Measurements from ENCODE around the gene NIN. TPM values are rescaled to one million over a fixed set of nuclear protein-coding genes. Genes with fewer than 3 reads are reported as not detected.

NIN gene
- total RNA-seq, 1 experiment from 2014 or later = 86.1 TPM

DNA sequence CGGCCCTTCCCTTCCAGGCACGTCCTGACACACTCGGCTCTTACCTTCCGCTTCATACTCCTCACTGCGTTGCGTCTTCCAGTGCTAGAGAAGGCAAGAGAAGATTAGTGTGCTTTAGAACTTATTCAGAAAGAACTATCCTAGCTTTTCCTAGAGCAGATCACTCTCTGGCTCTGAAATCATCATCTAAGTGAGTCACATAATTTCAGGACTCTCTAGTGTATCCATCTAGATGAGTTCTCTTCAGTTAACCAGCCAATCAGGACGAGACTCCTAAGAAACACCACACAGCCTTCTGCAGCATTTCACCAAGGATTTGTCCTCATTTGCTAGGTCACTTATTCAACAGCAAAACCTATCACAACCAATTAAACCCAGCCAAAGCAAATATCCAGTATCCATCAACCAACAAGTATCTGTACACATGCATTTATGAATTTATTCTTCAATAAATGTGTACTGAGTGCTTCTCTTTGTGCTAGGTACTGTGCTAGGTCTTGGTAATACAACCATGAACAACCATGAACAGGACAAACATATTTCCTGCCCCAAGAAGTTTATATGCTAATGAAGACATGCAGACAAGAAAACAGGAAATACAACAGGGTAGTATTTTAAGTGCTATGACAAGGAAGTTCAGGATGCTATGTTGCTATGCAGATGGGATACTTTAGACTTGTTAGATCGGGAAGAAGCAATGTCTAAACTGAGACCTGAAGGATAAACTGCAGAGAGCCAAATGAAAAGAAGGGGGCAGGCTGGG lies 52.1 kb downstream of the NIN start:
- no peak for DNase-seq (ENCODE audit: low read depth, low spot score)
- in situ Hi-C loops (cut with HindIII; ENCODE audit: low pct_unique_long_range_greater_than_20kb, low sequenced_read_pairs) = no loop called here

DNA sequence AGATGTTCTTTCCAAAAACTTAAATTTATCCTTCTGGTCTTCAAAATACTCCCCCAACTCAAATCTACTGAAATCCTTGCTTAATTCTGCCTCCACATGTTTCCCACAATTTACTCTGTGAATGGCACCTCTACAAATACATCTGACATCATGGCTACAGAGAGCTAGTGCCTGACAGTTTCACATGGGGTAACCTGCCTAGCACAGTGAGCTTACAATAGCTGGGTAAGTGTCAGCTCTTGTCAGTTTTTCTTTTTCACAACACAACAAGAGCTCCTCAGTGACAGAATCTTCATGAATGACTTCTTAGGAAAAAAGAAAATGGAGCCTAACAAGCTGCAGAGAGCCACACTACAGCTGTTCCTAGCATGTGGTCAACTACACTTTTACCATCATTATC lies 54.4 kb downstream of the NIN start:
- in situ Hi-C loops (cut with HindIII; ENCODE audit: low pct_unique_long_range_greater_than_20kb, low sequenced_read_pairs) = no loop called here

DNA sequence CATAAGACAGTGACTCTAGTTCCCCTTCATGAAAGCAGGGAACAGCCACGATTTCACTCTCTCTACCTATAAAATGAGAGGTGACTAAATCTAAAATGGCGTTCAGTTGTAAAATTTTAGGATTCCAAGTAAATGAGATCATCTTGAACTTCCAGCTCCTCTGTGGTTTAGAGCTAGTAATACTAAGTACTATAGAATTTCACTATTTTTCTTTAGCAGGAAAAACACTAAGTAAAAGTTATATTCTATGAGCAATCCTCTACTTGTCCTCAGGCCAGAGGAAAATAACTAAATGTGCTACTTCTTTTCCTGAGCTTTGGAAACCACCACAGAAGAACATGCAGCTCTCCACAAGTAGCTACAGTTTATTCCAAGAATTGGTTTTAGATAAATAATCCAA lies 55.6 kb downstream of the NIN start:
- DNase-seq (ENCODE audit: low read depth, low spot score) = no peak
- in situ Hi-C loops (cut with HindIII; ENCODE audit: low pct_unique_long_range_greater_than_20kb, low sequenced_read_pairs) = no loop called here

More for the DNA sequence above, 54.4 kb downstream of the NIN start:
- no peak for DNase-seq (ENCODE audit: low read depth, low spot score)

DNA sequence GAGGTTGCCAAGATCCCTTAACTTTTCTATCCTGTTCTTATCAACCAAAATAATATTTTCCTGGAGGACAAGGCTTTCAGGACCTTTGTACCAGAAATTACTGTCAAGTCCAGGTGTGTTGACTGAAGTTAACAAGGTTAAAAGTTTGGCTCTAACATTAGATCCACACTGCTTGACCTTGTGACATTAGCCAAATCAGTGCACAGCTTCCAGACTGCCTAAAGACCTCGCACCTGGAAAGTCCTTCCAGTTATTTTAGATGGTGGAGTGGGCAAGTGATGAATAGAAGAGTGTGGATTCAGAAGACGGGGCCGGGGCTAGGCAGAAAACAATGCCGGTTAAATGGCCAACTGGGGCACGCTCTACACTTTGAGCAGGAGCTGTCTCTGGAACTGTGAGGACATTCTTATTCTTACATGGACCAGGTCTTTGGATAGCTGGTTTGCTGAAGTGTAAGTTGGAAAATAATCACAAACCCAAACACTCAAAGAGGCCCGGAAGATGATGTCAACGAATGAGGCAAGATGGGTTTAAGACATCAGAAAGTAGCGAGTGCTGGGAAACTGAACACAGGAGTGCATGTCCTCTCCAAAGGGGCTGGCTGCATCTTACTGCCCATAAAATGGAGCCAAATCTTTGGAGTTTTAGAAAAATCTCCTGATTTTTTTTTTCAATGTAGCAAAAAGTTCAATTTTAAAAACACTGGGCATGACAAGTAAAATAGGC lies 56.3 kb downstream of the NIN start:
- in situ Hi-C loops (cut with HindIII; ENCODE audit: low pct_unique_long_range_greater_than_20kb, low sequenced_read_pairs) = no loop called here
- DNase-seq (ENCODE audit: low read depth, low spot score) = no peak

DNA sequence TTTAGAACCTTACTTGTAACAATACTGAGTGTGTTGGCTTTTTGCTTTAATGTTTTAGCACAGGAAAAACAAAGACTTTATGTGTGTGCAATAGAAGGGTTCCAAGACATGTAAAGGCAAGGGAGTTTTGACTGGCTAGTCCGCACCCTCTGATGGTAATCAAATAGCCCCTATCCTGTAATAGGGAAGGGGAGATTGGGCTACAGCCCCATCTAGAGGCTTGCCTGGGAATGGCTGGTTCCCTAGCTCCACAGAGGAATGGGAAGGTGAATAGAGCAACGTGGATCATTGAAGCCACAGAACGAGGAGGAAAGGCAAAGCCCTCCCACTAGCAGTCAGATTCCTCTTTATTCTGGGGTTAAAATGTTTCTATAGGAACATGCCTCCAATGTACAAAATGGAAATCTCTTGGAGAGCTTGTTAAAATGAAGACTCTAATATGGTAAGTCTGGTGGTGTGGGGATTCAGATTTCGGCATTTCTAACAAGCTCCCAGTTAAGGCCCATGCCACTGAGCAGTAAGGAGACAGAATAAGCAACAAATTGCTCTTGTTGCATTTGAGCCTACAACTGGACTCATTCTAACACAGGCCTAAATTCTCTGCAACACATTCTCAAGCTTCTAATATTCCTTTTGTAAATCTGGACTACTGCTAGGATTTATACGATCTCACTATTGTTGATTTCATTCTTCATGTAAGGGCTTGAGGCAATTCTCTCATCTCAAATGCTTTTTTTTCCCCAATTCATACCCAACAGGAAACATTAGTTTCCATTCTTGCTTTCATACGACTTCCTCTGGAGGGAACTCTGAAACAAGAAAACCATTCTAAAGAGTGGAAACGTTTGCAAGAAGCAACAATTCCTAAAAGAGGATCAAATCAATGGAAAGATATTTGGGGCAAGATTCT lies 57.1 kb downstream of the NIN start:
- peak; percentile 71 for DNase-seq (ENCODE audit: low read depth, low spot score)
- in situ Hi-C loops (cut with HindIII; ENCODE audit: low pct_unique_long_range_greater_than_20kb, low sequenced_read_pairs) = no loop called here

DNA sequence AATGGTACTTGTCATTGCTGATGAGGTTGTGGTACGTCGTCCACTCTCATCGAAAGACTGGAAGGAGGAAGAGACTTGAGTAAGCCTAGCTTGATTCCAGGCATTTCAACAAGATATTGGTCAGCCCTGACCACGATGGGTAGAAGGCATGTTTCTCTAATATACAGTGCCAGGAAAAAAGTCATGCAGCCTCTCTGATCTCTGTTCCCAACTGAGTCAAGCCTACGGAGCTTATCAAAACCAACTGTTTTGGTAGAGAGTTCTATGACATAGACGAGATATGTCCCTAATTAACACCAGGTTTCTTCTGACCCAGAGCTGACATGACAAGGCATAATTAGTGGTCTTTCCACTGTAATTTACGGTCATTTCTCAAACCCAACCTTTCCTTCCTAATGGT lies 58.5 kb downstream of the NIN start:
- in situ Hi-C loops (cut with HindIII; ENCODE audit: low pct_unique_long_range_greater_than_20kb, low sequenced_read_pairs) = no loop called here
- DNase-seq (ENCODE audit: low read depth, low spot score) = no peak

DNA sequence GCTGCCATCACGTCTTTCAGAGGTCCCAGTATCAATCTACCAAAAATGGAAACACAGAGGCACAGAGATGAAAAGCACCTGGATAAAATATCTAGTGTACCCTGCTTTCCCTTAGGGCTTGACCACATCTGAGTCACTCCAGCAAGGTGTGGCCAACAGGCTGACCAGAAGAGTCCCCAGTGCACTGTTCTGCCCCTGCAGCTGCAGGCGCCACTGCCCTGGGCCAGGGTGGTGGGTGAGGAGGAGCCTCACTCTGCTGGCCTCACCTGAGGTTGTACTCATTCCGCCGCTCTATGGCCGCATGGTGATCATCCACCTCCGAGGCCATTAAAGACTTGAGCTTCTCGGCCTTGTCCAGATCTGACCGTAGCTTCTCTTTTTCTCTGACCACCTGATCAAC lies 60.4 kb downstream of the NIN start:
- DNase-seq (ENCODE audit: low read depth, low spot score) = no peak
- in situ Hi-C loops (cut with HindIII; ENCODE audit: low pct_unique_long_range_greater_than_20kb, low sequenced_read_pairs) = no loop called here

DNA sequence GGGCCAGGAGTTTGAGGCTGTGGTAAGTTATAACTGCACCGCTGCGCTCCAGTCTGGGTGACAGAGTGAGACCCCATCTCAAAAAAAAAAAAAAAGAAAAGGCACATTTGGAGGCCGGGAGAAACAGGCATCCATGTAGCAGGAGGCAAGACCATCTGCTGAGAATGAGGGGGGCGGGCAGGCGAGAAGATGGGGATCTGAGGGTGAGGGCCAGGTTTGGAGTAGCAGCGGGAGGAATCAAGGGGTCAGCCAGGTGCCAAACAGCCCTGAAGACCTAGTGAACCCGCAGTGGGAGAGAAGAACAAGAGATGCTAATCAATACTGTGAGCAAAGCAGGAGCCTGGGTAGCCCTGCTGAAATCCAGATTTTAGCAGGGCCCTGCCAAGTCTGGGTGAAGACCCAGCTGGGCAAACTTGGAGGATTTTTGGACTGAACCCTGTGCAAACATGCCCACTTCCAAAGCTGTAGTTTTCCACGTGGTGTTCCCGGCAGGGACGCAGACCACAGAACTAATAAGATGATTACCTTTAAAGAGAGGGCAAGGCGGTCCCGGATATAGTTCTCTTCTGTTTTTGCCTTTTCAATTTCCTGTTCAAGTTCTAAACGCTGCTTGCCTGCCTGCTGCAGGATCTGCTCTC lies 61.0 kb downstream of the NIN start:
- in situ Hi-C loops (cut with HindIII; ENCODE audit: low pct_unique_long_range_greater_than_20kb, low sequenced_read_pairs) = no loop called here
- no peak for DNase-seq (ENCODE audit: low read depth, low spot score)

DNA sequence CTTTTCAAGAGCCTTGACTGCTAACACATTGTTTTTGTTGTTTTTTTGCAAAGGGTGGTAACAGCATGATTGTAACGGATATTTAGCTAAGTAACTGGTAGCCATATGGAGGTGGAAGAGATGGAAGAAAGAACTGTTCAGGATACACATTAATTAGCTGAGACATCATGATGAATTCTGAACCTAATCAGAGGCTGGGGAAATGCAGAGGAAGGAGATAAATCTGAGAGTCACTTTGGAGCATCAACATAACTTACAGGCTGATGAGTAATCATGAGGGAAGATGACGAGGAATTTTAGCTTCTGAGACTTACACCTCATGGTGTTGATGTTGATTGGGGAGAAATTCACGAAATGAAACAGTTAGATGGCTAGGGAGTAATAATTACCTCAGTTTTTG lies 62.3 kb downstream of the NIN start:
- in situ Hi-C loops (cut with HindIII; ENCODE audit: low pct_unique_long_range_greater_than_20kb, low sequenced_read_pairs) = no loop called here
- no peak for DNase-seq (ENCODE audit: low read depth, low spot score)

DNA sequence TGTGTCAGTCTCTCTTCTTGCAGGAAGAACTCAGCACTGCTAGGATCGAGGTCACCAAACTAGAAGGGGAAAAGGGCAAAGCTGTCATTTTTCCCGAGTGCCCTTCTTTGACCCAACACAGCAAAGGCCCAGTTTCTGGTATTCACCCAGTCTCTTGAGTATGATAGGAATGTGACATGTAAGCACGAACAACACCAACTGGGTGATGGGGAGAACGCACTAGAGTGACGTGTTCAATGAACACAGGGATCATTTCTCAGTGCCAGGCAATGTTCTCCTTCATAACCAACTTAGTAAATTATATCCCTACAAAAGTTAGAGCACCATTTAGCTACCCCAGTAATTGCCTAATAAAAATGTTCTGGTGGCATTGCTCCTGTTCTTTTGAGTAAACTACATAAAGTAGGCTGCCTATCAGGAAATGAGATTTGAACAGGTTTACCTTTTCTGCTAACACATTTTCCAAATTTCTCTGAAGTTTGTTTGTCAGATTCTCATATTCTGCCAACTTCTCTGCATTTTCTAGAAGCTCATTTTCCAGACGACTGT lies 64.5 kb downstream of the NIN start:
- no peak for DNase-seq (ENCODE audit: low read depth, low spot score)
- in situ Hi-C loops (cut with HindIII; ENCODE audit: low pct_unique_long_range_greater_than_20kb, low sequenced_read_pairs) = no loop called here

DNA sequence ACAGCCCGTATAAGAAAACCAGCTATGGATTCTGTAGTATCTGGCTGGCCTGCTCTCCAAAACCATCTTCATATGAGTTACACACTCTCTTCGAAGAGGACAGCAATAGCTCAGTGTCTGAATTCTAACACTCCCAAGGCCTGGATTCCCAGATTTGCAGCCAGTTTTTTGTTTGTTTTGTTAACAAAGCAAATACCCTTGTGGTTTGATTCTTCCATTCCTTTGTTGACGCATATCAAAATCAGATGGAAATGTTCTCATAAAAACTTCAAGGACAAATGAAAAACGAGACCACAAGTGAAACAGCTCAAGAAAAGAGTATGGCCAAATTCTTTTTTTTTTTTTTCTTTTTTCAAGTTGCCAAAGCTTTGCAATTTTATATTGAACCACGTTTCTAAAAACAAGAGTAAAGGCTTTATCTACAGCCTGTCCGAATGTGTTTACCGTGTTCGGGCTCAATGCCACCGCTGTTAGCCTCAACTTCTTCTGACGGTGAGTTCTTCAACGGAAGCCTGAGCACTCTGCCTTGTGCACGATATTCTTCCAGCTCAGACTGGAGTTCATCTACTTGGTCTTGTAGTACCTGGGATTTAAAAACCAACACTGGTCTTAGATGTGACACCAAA lies 67.5 kb downstream of the NIN start:
- no peak for DNase-seq (ENCODE audit: low read depth, low spot score)
- in situ Hi-C loops (cut with HindIII; ENCODE audit: low pct_unique_long_range_greater_than_20kb, low sequenced_read_pairs) = no loop called here

DNA sequence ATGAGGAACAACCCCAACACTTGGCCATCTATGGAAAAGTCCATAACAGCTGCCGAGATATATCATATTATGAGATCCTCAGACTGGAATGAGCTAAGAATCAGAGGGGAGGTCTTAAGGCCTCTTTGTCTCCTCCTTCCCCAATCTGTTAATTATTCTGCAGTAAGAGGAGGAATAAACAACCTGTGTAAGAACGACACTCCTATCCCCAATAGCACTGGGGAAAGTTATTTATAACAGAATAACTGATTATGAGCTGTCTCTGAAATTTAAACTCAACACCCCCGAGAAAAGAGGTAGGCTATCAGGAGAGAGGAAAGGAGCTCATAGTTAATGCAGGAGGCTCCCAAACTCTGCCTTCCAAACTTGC lies 68.0 kb downstream of the NIN start:
- in situ Hi-C loops (cut with HindIII; ENCODE audit: low pct_unique_long_range_greater_than_20kb, low sequenced_read_pairs) = no loop called here
- DNase-seq (ENCODE audit: low read depth, low spot score) = no peak

DNA sequence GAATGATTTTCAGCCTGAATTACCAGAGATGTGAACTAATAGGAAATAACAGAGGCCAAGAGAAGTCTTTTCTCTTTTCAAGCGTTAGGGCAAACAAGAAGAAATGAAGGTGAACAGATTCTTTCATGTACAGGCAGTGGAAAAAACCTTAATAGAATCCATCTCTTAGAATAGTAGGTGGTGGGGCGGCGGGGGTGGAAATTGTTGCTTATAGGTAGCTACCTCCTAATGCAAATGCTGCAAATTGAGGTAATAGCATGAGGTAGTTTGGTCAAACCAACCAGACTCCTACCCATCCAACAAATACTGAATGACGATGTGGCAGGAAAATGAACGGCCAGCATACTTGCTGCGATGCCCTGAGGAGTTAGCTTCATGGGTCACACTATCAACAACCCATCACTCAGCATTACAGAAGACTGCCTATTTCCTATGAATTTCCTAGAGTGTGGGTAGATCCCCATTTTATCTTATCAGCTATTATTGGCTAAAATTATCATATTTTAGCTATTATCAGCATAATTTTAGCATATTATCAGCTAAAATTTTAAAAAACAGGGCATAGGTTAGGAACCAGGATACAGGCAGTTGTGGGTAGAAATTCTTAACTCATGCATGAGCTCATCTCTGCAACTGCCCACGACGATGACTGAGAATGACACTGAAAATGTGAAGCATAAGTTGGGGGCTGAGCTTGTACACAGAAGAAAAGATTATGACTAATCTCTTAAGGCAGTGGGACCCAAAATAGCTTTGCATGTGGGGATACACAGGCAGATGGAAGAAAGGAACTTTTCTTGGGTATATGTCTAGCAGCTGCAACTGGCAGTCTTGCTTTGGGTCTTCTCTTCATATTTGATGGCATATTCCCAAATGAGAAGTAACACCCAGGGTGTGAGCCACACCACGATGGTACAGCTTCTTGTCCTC lies 68.7 kb downstream of the NIN start:
- in situ Hi-C loops (cut with HindIII; ENCODE audit: low pct_unique_long_range_greater_than_20kb, low sequenced_read_pairs) = no loop called here
- no peak for DNase-seq (ENCODE audit: low read depth, low spot score)

DNA sequence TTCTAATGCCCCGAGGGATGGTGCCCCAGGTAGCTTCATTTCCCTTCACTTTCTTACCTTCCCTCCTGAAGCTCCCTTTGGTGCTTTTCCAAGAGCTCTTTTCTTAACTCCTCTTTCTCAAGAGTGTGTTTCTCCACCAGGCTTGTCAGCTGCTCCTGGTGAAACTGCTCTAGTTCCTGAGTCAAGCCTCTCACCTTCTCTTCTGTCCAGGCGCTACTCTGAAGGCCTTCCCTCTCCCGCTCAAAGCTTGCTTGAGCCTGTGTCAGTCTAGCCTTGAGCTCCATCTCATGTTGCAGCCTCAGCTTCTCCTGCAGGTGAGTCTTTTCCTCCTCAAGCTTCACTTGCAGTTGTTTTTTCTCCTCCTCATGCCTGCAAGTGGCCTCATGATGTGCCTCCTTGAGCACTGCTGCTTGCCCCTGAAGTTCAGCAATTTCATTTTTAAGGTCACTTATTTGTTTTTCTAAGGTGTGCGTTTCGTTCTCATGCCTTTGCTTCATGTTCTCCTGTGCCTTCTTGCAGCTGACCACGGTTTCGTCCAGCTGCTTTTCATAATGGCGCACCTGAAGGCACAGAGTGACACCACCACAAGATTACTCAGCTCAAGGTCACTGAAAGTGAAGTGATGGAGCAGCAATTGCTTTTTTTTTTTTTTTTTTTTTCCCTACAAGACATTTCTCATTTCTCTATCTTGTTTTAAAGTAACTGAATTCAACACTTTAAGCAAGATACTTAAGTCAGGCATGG lies 71.0 kb downstream of the NIN start:
- in situ Hi-C loops (cut with HindIII; ENCODE audit: low pct_unique_long_range_greater_than_20kb, low sequenced_read_pairs) = no loop called here

DNA sequence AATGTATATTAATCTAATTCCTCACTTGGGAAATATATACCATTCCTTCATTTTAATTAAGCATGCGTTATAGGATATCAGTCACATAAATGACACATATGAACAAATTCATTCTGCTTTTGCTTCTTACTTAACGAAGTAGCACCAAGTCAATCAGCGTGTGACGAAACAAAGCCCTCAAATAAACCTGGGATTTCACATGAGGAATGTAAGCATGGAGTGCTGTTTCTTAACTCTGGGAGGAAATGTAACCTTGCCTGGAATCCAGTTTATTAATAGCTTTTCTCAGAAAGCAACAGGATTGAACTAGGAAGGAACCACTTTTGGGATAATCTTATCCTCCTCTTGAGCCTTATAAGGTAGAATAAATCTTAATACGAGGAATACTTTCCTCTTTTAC lies 72.0 kb downstream of the NIN start:
- no peak for DNase-seq (ENCODE audit: low read depth, low spot score)
- in situ Hi-C loops (cut with HindIII; ENCODE audit: low pct_unique_long_range_greater_than_20kb, low sequenced_read_pairs) = no loop called here

More for the DNA sequence above, 71.0 kb downstream of the NIN start:
- no peak for DNase-seq (ENCODE audit: low read depth, low spot score)

DNA sequence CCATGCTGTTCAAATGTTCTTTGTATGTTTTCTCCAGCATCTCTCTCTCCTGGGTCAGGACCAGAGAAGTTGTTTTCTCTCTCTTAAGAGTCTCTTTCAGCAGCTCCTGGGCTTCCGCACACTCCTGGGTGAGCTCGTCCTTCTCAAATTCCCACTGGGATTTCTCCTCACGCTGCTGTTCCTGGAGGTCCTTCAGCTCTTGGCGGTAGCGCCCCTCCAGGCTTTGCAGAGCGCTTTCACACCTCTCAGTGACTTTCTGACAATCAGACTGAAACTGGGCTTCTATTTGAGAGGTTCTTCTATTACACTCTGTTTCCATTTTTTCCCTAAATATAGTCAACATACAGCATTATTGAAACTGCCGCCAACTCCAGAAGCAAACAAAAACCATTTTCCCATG lies 72.7 kb downstream of the NIN start:
- DNase-seq (ENCODE audit: low read depth, low spot score) = no peak
- in situ Hi-C loops (cut with HindIII; ENCODE audit: low pct_unique_long_range_greater_than_20kb, low sequenced_read_pairs) = no loop called here

Data from SK-MEL-5 (cell line).